Thoracic aorta (tissue), 2 donors: ENCODE data around the gene SLC22A23. TPM values are rescaled to one million over a fixed set of nuclear protein-coding genes. Genes with fewer than 3 reads are reported as not detected.

Source experiments
- ATAC-seq: fragments of 150-250 bp; one replicate; pipeline ENCODE4 v1.8.0; 2017; ENCODE audit warnings: low read depth; ENCODE audit not compliant: insufficient number of reproducible peaks, low FRiP score
- DNase-seq: peaks from one replicate; pipeline ENCODE4 v3.0.0-alpha.2; 2020; ENCODE audit warnings: low spot score
- H3K27ac ChIP-seq, 2 donors: fragments of 200-600 bp; sonication (generic); 1 replicate in 1 of 2; 2 replicates in 1 of 2; pipeline ENCODE4 v1.5.1; 2016; ENCODE audit warnings: mild to moderate bottlenecking in 2 of 2, moderate library complexity in 2 of 2
- H3K27me3 ChIP-seq: fragments of 200-600 bp; sonication (generic); replicated peaks from 2 replicates; pipeline ENCODE4 v1.6.0; 2016; ENCODE audit warnings: mild to moderate bottlenecking; ENCODE audit not compliant: insufficient read depth
- H3K36me3 ChIP-seq: fragments of 200-600 bp; sonication (generic); one replicate; pipeline ENCODE4 v1.5.1; 2016
- H3K4me1 ChIP-seq, 2 donors: fragments of 200-600 bp; sonication (generic); 1 replicate in 1 of 2; 2 replicates in 1 of 2; pipeline versions ENCODE4 v1.5.1 to v1.6.0; 2016; ENCODE audit warnings: low read depth in 2 of 2, mild to moderate bottlenecking in 1 of 2; ENCODE audit not compliant: control insufficient read depth in 1 of 2
- H3K4me3 ChIP-seq: fragments of 200-600 bp; sonication (generic); 2 replicates; pipeline ENCODE4 v1.5.1; 2016; ENCODE audit warnings: mild to moderate bottlenecking
- H3K9me3 ChIP-seq: fragments of 200-600 bp; sonication (generic); 2 replicates; pipeline ENCODE4 v1.5.1; 2016
- total RNA-seq, 2 donors: library from RNA; depleted of rRNA; stranded (reverse); fragments of >200 nt; gene quantifications; one replicate each; pipeline versions ENCODE4 v1.1.0 to v1.2.3, GENCODE V29; 2016
- TF ChIP-seq, protein P1 (sequence below): fragments of 200-600 bp; sonication (generic); IDR thresholded peaks from one replicate; pipeline ENCODE4 v1.5.1; 2019; ENCODE audit warnings: antibody characterized with exemption

SLC22A23 gene
- total RNA-seq, 2 donors from 2014 or later, result 5.1 to 9.7 TPM

- DNase-seq (no peak), ATAC-seq (no peak)
- no peaks in the 10 kb centered on the region for H3K27me3 ChIP-seq
- TF ChIP-seq, protein P1, sequence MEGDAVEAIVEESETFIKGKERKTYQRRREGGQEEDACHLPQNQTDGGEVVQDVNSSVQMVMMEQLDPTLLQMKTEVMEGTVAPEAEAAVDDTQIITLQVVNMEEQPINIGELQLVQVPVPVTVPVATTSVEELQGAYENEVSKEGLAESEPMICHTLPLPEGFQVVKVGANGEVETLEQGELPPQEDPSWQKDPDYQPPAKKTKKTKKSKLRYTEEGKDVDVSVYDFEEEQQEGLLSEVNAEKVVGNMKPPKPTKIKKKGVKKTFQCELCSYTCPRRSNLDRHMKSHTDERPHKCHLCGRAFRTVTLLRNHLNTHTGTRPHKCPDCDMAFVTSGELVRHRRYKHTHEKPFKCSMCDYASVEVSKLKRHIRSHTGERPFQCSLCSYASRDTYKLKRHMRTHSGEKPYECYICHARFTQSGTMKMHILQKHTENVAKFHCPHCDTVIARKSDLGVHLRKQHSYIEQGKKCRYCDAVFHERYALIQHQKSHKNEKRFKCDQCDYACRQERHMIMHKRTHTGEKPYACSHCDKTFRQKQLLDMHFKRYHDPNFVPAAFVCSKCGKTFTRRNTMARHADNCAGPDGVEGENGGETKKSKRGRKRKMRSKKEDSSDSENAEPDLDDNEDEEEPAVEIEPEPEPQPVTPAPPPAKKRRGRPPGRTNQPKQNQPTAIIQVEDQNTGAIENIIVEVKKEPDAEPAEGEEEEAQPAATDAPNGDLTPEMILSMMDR, result no peak
- H3K4me1 ChIP-seq, result peaks cover 13 to 20% of the 10 kb centered on the region in 2 donors
- no peak overlapping the region for H3K4me3 ChIP-seq
- no peaks in the 10 kb centered on the region for H3K9me3 ChIP-seq
- H3K27ac ChIP-seq, result no peak overlapping the region
- H3K36me3 ChIP-seq, result no peaks in the 10 kb centered on the region
Observed at GRCh38 chr6:3352678-3353077, 104.2 kb downstream of the SLC22A23 start.

DNA sequence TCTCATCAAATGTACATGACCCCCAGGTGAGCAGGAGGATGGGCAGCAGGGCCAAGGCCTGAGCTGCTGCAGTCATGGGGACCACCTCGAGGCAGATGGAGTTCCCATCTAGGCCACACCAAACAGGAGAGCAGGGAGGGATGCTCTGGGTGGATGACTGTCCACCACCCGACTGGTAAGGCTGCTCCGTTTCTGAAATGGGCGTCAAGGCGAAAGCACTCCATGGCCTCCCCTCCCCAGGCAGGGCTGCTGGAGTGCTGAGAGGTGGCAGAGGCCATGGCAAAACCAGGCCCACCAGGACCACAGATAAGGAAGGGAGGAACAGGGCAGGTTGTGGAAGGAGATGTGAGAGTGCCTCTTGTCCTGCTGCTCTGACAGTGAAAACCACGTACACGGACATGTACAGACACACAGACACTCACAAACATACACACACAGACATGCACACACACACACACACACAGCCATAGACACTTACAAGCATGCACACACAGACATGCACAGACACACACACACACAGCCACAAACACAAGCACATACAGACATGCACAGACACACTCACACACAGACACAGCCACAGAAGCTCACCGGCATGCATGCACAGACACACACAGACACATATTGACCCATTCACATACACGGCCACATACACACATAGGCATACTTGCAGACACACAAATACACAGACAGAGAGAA, 104.9 kb downstream of the SLC22A23 start:
- TF ChIP-seq, protein P1, result no peak
- H3K27ac ChIP-seq, result no peak overlapping the region
- no peak overlapping the region for H3K4me3 ChIP-seq
- H3K9me3 ChIP-seq, result no peaks in the 10 kb centered on the region
- H3K4me1 ChIP-seq, result peaks cover 9 to 17% of the 10 kb centered on the region in 2 donors
- DNase-seq (no peak), ATAC-seq (no peak)
- no peaks in the 10 kb centered on the region for H3K36me3 ChIP-seq
- no peaks in the 10 kb centered on the region for H3K27me3 ChIP-seq

DNA sequence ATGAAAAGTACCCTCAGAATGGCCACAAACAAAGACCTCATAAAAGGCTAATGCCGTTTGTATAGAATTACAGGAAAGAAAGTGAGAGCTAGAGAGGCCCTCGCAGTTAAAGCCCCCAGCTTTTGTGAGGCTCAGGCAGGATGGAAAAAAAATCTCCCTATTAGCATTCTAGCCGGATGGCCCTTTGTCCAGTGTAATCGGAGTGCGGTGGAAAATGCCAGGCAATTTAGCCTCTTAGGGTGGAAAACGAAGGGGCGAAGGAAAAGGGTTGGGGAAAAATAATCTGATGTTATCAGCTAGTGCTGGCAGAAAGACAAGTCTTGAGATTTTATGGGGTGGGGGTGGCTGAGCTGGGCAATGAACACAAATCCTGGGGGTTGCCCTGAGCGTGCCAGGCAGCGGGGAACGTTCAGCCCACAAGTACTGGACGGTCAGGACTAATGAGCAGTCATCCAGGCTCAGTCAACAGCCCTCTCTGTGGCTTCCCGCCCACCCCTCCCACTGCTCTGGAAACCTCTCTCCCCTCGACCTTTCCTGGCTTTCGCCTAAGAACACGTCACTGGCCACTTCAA, 105.7 kb downstream of the SLC22A23 start:
- peaks cover 1 to 9% of the 10 kb centered on the region in 2 donors for H3K4me1 ChIP-seq
- no peak overlapping the region for H3K27ac ChIP-seq
- TF ChIP-seq, protein P1, result no peak

GRCh38 chr6:3350252-3350796, 106.5 kb downstream of the SLC22A23 start:
- no peak for ATAC-seq
- no peaks in the 10 kb centered on the region for H3K27me3 ChIP-seq
- H3K36me3 ChIP-seq, result no peaks in the 10 kb centered on the region
- H3K4me3 ChIP-seq, result no peak overlapping the region
- no peaks in the 10 kb centered on the region for H3K9me3 ChIP-seq
- peaks cover 0 to 4% of the 10 kb centered on the region in 2 donors for H3K4me1 ChIP-seq
- TF ChIP-seq, protein P1, result no peak
- H3K27ac ChIP-seq, result no peak overlapping the region
- no peak for DNase-seq

More for the DNA sequence above, 105.7 kb downstream of the SLC22A23 start:
- Histone ChIP-seq H3K36me3 (no peaks in the 10 kb centered on the region), H3K9me3 (no peaks in the 10 kb centered on the region), H3K4me3 (no peak overlapping the region), H3K27me3 (no peaks in the 10 kb centered on the region)
- ATAC-seq (no peak), DNase-seq (no peak)

DNA sequence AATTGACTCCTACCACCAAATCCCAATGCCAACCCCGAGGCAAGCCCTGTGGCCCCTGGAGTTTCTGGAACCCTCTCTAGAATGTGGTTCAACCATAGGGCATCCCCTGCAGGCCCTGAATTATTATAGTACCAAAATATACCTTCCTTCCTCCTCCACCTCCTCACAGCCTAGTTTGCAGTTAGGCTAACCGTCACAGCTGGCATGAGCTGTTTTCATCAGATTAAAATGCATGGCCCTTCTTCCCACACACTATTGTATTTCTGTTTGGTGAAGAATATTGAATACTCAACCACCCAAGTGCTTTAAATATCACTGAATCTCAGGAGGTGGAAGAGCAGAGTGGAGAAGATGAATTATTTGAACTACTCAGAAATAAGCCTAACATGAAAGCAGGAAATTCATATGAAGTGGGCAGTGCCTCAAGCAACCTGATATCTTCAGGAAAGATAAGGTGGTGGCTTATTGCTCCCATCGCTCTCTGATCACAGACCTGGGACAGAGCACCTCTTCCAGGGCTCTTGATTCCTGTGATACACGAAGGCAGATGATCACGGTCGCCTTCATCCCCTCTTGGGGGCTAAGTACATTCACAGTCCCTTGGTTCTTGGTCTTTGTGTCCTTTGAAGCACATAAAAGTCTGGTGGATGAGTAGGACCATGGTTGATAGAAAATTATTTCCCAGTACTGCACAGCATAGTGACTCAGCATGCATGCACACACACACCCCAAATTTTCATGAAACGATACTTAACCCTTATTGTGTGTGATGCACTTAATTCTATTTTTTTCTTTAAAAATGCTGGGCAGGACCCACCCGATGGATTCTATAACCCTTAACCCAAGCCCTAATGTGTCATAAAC, 107.2 kb downstream of the SLC22A23 start:
- H3K27me3 ChIP-seq, result no peaks in the 10 kb centered on the region
- no peaks in the 10 kb centered on the region for H3K4me1 ChIP-seq
- DNase-seq (no peak), ATAC-seq (no peak)
- H3K4me3 ChIP-seq, result no peak overlapping the region
- no peaks in the 10 kb centered on the region for H3K36me3 ChIP-seq
- TF ChIP-seq, protein P1, result no peak
- no peaks in the 10 kb centered on the region for H3K9me3 ChIP-seq
- no peak overlapping the region for H3K27ac ChIP-seq
